ENCODE data around the gene UPP1. TPM values are rescaled to one million over a fixed set of nuclear protein-coding genes. Genes with fewer than 3 reads are reported as not detected.

Gene UPP1
- total RNA-seq, 1 donor from 2014 or later: 79.8 TPM

GRCh38 chr7:48052748-48053147 is 36.3 kb upstream of the UPP1 start:
- intact Hi-C loops (cut with DNase I): no loop called here
- H3K36me3 ChIP-seq: no peaks in the 10 kb centered on the region
- TF ChIP-seq CTCF (IDR thresholded peaks at IDR 0.05) (no peak), POLR2A (IDR thresholded peaks at IDR 0.05) (no peak), POLR2AphosphoS5 (IDR thresholded peaks at IDR 0.05; ENCODE audit: insufficient read depth in 1 of 2, low read depth in 1 of 2) (no peak)
- H3K27me3 ChIP-seq: no peaks in the 10 kb centered on the region
- H3K4me3 ChIP-seq: no peak overlapping the region
- no peaks in the 10 kb centered on the region for H3K4me1 ChIP-seq
- no peak overlapping the region for H3K27ac ChIP-seq
- no peaks in the 10 kb centered on the region for H3K9me3 ChIP-seq
- DNase-seq (ENCODE audit: extremely low spot score in 2 of 2): no peak

- H3K27me3 ChIP-seq: no peaks in the 10 kb centered on the region
- H3K4me1 ChIP-seq: no peaks in the 10 kb centered on the region
- H3K27ac ChIP-seq: no peak overlapping the region
- no peak overlapping the region for H3K4me3 ChIP-seq
- TF ChIP-seq CTCF (IDR thresholded peaks at IDR 0.05): no peak
- TF ChIP-seq POLR2A (IDR thresholded peaks at IDR 0.05): no peak
- no peak for TF ChIP-seq POLR2AphosphoS5 (IDR thresholded peaks at IDR 0.05; ENCODE audit: insufficient read depth in 1 of 2, low read depth in 1 of 2)
- intact Hi-C loops (cut with DNase I): no loop called here
- H3K9me3 ChIP-seq: no peaks in the 10 kb centered on the region
- H3K36me3 ChIP-seq: no peaks in the 10 kb centered on the region
- no peak for DNase-seq (ENCODE audit: extremely low spot score in 2 of 2)
Observed at GRCh38 chr7:48053736-48054135, 35.3 kb upstream of the UPP1 start.

- H3K4me3 ChIP-seq: no peak overlapping the region
- H3K36me3 ChIP-seq: no peaks in the 10 kb centered on the region
- DNase-seq (ENCODE audit: extremely low spot score in 2 of 2): no peak
- no peaks in the 10 kb centered on the region for H3K4me1 ChIP-seq
- TF ChIP-seq CTCF (IDR thresholded peaks at IDR 0.05): no peak
- no peak for TF ChIP-seq POLR2A (IDR thresholded peaks at IDR 0.05)
- TF ChIP-seq POLR2AphosphoS5 (IDR thresholded peaks at IDR 0.05; ENCODE audit: insufficient read depth in 1 of 2, low read depth in 1 of 2): no peak
- H3K27ac ChIP-seq: no peak overlapping the region
- H3K27me3 ChIP-seq: no peaks in the 10 kb centered on the region
- intact Hi-C loops (cut with DNase I): no loop called here
- no peaks in the 10 kb centered on the region for H3K9me3 ChIP-seq
Observed at GRCh38 chr7:48058990-48059389, 30.1 kb upstream of the UPP1 start.

GRCh38 chr7:48059706-48060105 is 29.4 kb upstream of the UPP1 start:
- no peaks in the 10 kb centered on the region for H3K36me3 ChIP-seq
- H3K9me3 ChIP-seq: no peaks in the 10 kb centered on the region
- no peaks in the 10 kb centered on the region for H3K4me1 ChIP-seq
- intact Hi-C loops (cut with DNase I): no loop called here
- H3K27ac ChIP-seq: no peak overlapping the region
- TF ChIP-seq CTCF (IDR thresholded peaks at IDR 0.05) (no peak), POLR2A (IDR thresholded peaks at IDR 0.05) (no peak), POLR2AphosphoS5 (IDR thresholded peaks at IDR 0.05; ENCODE audit: insufficient read depth in 1 of 2, low read depth in 1 of 2) (no peak)
- DNase-seq (ENCODE audit: extremely low spot score in 2 of 2): no peak
- no peaks in the 10 kb centered on the region for H3K27me3 ChIP-seq
- no peak overlapping the region for H3K4me3 ChIP-seq

- Histone ChIP-seq H3K27ac (no peak overlapping the region), H3K4me1 (no peaks in the 10 kb centered on the region), H3K4me3 (no peak overlapping the region), H3K36me3 (no peaks in the 10 kb centered on the region), H3K27me3 (no peaks in the 10 kb centered on the region), H3K9me3 (no peaks in the 10 kb centered on the region)
- no peak for DNase-seq (ENCODE audit: extremely low spot score in 2 of 2)
- intact Hi-C loops (cut with DNase I): no loop called here
- no peak for TF ChIP-seq POLR2AphosphoS5 (IDR thresholded peaks at IDR 0.05; ENCODE audit: insufficient read depth in 1 of 2, low read depth in 1 of 2)
- no peak for TF ChIP-seq POLR2A (IDR thresholded peaks at IDR 0.05)
- TF ChIP-seq CTCF (IDR thresholded peaks at IDR 0.05): no peak
Observed at GRCh38 chr7:48063985-48064384, 25.1 kb upstream of the UPP1 start.
